K562 (cell line): ENCODE data around the gene VPS11. TPM values are rescaled to one million over a fixed set of nuclear protein-coding genes. Genes with fewer than 3 reads are reported as not detected.

Experiments used
- CBX1 ChIP-seq: sonication (generic); IDR thresholded peaks from 2 replicates; pipeline ENCODE4 v1.6.1; 2016; ENCODE audit warnings: antibody characterized with exemption, low read depth, mild to moderate bottlenecking
- HMGN3 ChIP-seq: IDR thresholded peaks from 2 replicates; pipeline ENCODE4 v1.6.1; 2011; ENCODE audit warnings: borderline replicate concordance, low read depth, mild to moderate bottlenecking, mixed read lengths, low read length; ENCODE audit not compliant: insufficient read length; ENCODE audit errors: extremely low read depth
- MAFK ChIP-seq: IDR thresholded peaks from 2 replicates; pipeline ENCODE4 v1.6.1; 2011; ENCODE audit warnings: low read length, improper control_type of control experiment
- MAZ ChIP-seq, 2 experiments: fragments of 450-650 bp in 1 of 2; sonication (generic) in 1 of 2; formaldehyde crosslinking; IDR thresholded peaks in 1 of 2; conservative IDR thresholded peaks in 1 of 2; 2 replicates each; pipeline versions ENCODE4 v1.4.0 to v1.5.0; 2020; ENCODE audit warnings: mild to moderate bottlenecking in 1 of 2, missing genetic modification reagents in 1 of 2
- NFRKB ChIP-seq: fragments of 450-650 bp; IDR thresholded peaks from 2 replicates; pipeline ENCODE4 v1.6.1; 2016; ENCODE audit warnings: low read depth
- ZNF766 ChIP-seq: fragments of 200-800 bp; sonication (Bioruptor generic); conservative IDR thresholded peaks from 2 replicates; pipeline ENCODE4 v1.6.1; 2016; ENCODE audit warnings: missing genetic modification characterization, missing compliant biosample characterization
- polyA plus RNA-seq, 8 experiments: library from polyadenylated mRNA; depleted of rRNA in 4 of 8; stranded (reverse) in 5 of 8; unstranded in 3 of 8; fragments of >200 nt; fragmentation: Nextera tagmentation in 2 of 8; fragmentation: Illumina TruSeq in 1 of 8; extraction: Ambion mirVana in 2 of 8; extraction: Trizol in 1 of 8; gene quantifications; 2 replicates each; pipeline versions ENCODE4 v1.2.1 to v1.2.3, GENCODE V29; 2011 to 2014; ENCODE audit warnings: inconsistent platforms in 1 of 8, missing spikeins in 1 of 8
- total RNA-seq, 7 experiments: library from RNA; depleted of rRNA in 6 of 7; stranded (reverse); fragments of >200 nt in 6 of 7; fragmentation: Illumina TruSeq in 2 of 7; extraction: Trizol in 2 of 7; gene quantifications; 2 replicates each; pipeline versions ENCODE4 v1.2.1 to v1.2.3, GENCODE V29; 2011 to 2021; ENCODE audit warnings: low replicate concordance in 1 of 7
- TF ChIP-seq, protein P1 (sequence below), 2 experiments: fragments of 450-650 bp; formaldehyde crosslinking in 1 of 2; IDR thresholded peaks; 2 replicates each; pipeline versions ENCODE4 v1.4.0 to v1.6.1; 2014 to 2020; ENCODE audit warnings: mild to moderate bottlenecking in 2 of 2, borderline replicate concordance in 1 of 2, low read depth in 1 of 2
- TF ChIP-seq, protein P2 (sequence below): fragments of 250-450 bp; sonication (Bioruptor Pico); IDR thresholded peaks from 2 replicates; pipeline ENCODE4 v1.5.0; 2021; ENCODE audit warnings: mild to moderate bottlenecking, borderline replicate concordance
- TF ChIP-seq, protein P3 (sequence below): sonication (generic); formaldehyde crosslinking; IDR thresholded peaks from 2 replicates; pipeline ENCODE4 v1.8.1; 2023; ENCODE audit warnings: missing genetic modification reagents, mild to moderate bottlenecking, borderline replicate concordance

VPS11 gene
- total and polyA plus RNA-seq, 9 of the 15 experiments (the other 6 are each of a cell fraction or from before 2014, with no cell fraction given) = 14.1 to 35.5 (median 27.5) TPM

DNA sequence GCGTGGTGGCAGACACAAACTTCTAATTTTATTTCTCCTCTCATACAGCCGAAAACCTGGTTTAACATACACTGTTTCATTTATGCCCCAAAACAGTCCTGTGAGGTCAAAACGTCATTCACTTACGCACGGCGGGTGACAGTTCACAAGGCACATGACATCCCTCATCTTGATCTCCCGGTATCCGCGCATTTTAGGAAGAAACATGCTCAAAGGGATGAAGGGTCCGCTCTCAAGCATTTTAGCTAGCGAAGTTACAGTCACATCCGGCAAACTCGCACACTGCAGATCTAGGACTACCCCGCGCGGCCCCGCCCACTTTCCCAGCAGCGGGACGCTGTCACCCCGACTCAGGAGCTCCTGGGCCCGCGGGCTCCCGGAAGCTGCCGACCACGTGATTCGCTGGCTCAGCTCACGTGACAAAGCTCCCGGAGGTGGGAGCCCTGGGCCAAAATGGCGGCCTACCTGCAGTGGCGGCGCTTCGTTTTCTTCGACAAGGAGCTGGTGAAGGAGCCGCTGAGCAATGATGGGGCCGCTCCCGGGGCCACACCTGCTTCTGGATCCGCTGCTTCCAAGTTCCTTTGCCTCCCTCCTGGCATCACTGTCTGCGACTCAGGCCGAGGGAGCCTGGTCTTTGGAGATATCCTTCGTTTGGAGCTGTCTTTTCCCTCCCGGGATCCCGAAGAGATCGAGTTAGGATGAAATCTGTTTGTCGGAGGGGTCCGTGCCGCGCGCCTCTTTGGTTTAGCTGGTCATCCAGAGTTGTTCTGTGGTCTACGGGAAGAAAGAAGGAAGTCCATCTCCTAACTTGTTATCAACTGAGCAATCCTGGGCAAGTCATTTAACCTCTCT, at the start of gene VPS11 (continued):
- TF ChIP-seq, protein P1, sequence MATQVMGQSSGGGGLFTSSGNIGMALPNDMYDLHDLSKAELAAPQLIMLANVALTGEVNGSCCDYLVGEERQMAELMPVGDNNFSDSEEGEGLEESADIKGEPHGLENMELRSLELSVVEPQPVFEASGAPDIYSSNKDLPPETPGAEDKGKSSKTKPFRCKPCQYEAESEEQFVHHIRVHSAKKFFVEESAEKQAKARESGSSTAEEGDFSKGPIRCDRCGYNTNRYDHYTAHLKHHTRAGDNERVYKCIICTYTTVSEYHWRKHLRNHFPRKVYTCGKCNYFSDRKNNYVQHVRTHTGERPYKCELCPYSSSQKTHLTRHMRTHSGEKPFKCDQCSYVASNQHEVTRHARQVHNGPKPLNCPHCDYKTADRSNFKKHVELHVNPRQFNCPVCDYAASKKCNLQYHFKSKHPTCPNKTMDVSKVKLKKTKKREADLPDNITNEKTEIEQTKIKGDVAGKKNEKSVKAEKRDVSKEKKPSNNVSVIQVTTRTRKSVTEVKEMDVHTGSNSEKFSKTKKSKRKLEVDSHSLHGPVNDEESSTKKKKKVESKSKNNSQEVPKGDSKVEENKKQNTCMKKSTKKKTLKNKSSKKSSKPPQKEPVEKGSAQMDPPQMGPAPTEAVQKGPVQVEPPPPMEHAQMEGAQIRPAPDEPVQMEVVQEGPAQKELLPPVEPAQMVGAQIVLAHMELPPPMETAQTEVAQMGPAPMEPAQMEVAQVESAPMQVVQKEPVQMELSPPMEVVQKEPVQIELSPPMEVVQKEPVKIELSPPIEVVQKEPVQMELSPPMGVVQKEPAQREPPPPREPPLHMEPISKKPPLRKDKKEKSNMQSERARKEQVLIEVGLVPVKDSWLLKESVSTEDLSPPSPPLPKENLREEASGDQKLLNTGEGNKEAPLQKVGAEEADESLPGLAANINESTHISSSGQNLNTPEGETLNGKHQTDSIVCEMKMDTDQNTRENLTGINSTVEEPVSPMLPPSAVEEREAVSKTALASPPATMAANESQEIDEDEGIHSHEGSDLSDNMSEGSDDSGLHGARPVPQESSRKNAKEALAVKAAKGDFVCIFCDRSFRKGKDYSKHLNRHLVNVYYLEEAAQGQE (IDR thresholded peaks at IDR 0.05; ENCODE audit: borderline replicate concordance) = peak; percentile 97
- TF ChIP-seq, protein P1 (CRISPR knock-in tag; IDR thresholded peaks at IDR 0.05; ENCODE audit: low read depth) = no peak
- TF ChIP-seq NFRKB = peak; percentile 81; the same call in 1 of the 2 replicates
- TF ChIP-seq, protein P2, sequence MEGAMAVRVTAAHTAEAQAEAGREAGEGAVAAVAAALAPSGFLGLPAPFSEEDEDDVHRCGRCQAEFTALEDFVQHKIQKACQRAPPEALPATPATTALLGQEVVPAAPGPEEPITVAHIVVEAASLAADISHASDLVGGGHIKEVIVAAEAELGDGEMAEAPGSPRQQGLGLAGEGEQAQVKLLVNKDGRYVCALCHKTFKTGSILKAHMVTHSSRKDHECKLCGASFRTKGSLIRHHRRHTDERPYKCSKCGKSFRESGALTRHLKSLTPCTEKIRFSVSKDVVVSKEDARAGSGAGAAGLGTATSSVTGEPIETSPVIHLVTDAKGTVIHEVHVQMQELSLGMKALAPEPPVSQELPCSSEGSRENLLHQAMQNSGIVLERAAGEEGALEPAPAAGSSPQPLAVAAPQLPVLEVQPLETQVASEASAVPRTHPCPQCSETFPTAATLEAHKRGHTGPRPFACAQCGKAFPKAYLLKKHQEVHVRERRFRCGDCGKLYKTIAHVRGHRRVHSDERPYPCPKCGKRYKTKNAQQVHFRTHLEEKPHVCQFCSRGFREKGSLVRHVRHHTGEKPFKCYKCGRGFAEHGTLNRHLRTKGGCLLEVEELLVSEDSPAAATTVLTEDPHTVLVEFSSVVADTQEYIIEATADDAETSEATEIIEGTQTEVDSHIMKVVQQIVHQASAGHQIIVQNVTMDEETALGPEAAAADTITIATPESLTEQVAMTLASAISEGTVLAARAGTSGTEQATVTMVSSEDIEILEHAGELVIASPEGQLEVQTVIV (CRISPR knock-in tag) = no peak
- TF ChIP-seq MAFK = 0 out of 2 replicates have a peak, but pooled peaks have one; percentile 16
- TF ChIP-seq, protein P3, sequence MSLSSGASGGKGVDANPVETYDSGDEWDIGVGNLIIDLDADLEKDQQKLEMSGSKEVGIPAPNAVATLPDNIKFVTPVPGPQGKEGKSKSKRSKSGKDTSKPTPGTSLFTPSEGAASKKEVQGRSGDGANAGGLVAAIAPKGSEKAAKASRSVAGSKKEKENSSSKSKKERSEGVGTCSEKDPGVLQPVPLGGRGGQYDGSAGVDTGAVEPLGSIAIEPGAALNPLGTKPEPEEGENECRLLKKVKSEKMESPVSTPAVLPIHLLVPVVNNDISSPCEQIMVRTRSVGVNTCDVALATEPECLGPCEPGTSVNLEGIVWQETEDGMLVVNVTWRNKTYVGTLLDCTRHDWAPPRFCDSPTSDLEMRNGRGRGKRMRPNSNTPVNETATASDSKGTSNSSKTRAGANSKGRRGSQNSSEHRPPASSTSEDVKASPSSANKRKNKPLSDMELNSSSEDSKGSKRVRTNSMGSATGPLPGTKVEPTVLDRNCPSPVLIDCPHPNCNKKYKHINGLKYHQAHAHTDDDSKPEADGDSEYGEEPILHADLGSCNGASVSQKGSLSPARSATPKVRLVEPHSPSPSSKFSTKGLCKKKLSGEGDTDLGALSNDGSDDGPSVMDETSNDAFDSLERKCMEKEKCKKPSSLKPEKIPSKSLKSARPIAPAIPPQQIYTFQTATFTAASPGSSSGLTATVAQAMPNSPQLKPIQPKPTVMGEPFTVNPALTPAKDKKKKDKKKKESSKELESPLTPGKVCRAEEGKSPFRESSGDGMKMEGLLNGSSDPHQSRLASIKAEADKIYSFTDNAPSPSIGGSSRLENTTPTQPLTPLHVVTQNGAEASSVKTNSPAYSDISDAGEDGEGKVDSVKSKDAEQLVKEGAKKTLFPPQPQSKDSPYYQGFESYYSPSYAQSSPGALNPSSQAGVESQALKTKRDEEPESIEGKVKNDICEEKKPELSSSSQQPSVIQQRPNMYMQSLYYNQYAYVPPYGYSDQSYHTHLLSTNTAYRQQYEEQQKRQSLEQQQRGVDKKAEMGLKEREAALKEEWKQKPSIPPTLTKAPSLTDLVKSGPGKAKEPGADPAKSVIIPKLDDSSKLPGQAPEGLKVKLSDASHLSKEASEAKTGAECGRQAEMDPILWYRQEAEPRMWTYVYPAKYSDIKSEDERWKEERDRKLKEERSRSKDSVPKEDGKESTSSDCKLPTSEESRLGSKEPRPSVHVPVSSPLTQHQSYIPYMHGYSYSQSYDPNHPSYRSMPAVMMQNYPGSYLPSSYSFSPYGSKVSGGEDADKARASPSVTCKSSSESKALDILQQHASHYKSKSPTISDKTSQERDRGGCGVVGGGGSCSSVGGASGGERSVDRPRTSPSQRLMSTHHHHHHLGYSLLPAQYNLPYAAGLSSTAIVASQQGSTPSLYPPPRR (CRISPR knock-in tag) = no peak
- 0 out of 2 replicates have a peak, but pooled peaks have one; percentile 18 for TF ChIP-seq CBX1
- peak; percentile 88 for TF ChIP-seq HMGN3
- no peak for TF ChIP-seq ZNF766
- TF ChIP-seq MAZ (CRISPR knock-in tag; conservative IDR thresholded peaks at IDR 0.05 in 1 of 2, IDR thresholded peaks at IDR 0.05 in 1 of 2) = peak; percentile 46 to 49; a peak in 3 of 4 replicates
